MM.1S (cell line): ENCODE results near the gene VAV2.

Experiments
- DNase-seq: peaks from one replicate; pipeline ENCODE4 v3.0.0-alpha.2; 2015
- H2AFZ ChIP-seq: fragments of 300-600 bp; sonication (generic); 2 replicates; pipeline ENCODE4 v1.6.0; 2016; ENCODE audit warnings: antibody characterized with exemption, low read length
- H3F3A ChIP-seq: fragments of 300-600 bp; sonication (generic); 2 replicates; pipeline ENCODE4 v1.6.1; 2016; ENCODE audit warnings: mild to moderate bottlenecking, antibody characterized with exemption, low read length, moderate library complexity, mixed read lengths; ENCODE audit not compliant: insufficient read depth
- H3K27ac ChIP-seq: fragments of 300-600 bp; sonication (generic); 2 replicates; pipeline ENCODE4 v1.5.1; 2016; ENCODE audit warnings: mild to moderate bottlenecking, low read length
- H3K27me3 ChIP-seq: fragments of 300-600 bp; sonication (generic); replicated peaks from 2 replicates; pipeline ENCODE4 v1.6.0; 2016; ENCODE audit warnings: low read length; ENCODE audit not compliant: insufficient read depth
- H3K36me3 ChIP-seq: fragments of 300-600 bp; sonication (generic); replicated peaks from 2 replicates; pipeline ENCODE4 v1.6.1; 2016; ENCODE audit warnings: mild to moderate bottlenecking, low read length, mixed read lengths; ENCODE audit not compliant: insufficient read depth
- H3K4me1 ChIP-seq: fragments of 300-600 bp; sonication (generic); 2 replicates; pipeline ENCODE4 v1.6.1; 2016; ENCODE audit warnings: low read length, mixed read lengths
- H3K4me2 ChIP-seq: fragments of 300-600 bp; sonication (generic); 2 replicates; pipeline ENCODE4 v1.6.0; 2016; ENCODE audit warnings: low read depth, low read length
- H3K4me3 ChIP-seq: fragments of 300-600 bp; sonication (generic); 2 replicates; pipeline ENCODE4 v1.5.1; 2016; ENCODE audit warnings: low read length, mixed read lengths
- H3K79me2 ChIP-seq: fragments of 300-600 bp; sonication (generic); 2 replicates; pipeline ENCODE4 v1.6.1; 2016; ENCODE audit warnings: mixed run types, low read length, mixed read lengths
- H3K9ac ChIP-seq: fragments of 300-600 bp; sonication (generic); 2 replicates; pipeline ENCODE4 v1.6.1; 2016; ENCODE audit warnings: low read length, mixed read lengths
- H3K9me2 ChIP-seq: fragments of 300-600 bp; sonication (generic); replicated peaks from 2 replicates; pipeline ENCODE4 v1.6.1; 2016; ENCODE audit warnings: mild to moderate bottlenecking, low read length, mixed read lengths; ENCODE audit not compliant: insufficient read depth
- H3K9me3 ChIP-seq: fragments of 300-600 bp; sonication (generic); replicated peaks from 2 replicates; pipeline ENCODE4 v1.6.1; 2016; ENCODE audit warnings: mild to moderate bottlenecking, low read length, mixed read lengths; ENCODE audit not compliant: insufficient read depth
- H4K20me1 ChIP-seq: fragments of 300-600 bp; sonication (generic); 2 replicates; pipeline ENCODE4 v1.6.1; 2016; ENCODE audit warnings: mild to moderate bottlenecking, low read length, moderate library complexity, mixed read lengths; ENCODE audit not compliant: insufficient read depth
- EZH2 ChIP-seq: fragments of 300-600 bp; sonication (generic); optimal IDR thresholded peaks from 2 replicates; pipeline ENCODE3; 2017; ENCODE audit warnings: low read depth, mild to moderate bottlenecking, antibody characterized with exemption, low read length, mixed read lengths
- EZH2phosphoT487 ChIP-seq: fragments of 300-600 bp; sonication (generic); IDR thresholded peaks from 2 replicates; pipeline ENCODE4 v1.6.1; 2018; ENCODE audit warnings: antibody characterized with exemption, low read length
- TF ChIP-seq, protein P1 (sequence below): fragments of 300-600 bp; sonication (generic); IDR thresholded peaks from 2 replicates; pipeline ENCODE4 v1.5.1; 2016; ENCODE audit warnings: antibody characterized with exemption, low read length, mixed read lengths

Gene VAV2

DNA sequence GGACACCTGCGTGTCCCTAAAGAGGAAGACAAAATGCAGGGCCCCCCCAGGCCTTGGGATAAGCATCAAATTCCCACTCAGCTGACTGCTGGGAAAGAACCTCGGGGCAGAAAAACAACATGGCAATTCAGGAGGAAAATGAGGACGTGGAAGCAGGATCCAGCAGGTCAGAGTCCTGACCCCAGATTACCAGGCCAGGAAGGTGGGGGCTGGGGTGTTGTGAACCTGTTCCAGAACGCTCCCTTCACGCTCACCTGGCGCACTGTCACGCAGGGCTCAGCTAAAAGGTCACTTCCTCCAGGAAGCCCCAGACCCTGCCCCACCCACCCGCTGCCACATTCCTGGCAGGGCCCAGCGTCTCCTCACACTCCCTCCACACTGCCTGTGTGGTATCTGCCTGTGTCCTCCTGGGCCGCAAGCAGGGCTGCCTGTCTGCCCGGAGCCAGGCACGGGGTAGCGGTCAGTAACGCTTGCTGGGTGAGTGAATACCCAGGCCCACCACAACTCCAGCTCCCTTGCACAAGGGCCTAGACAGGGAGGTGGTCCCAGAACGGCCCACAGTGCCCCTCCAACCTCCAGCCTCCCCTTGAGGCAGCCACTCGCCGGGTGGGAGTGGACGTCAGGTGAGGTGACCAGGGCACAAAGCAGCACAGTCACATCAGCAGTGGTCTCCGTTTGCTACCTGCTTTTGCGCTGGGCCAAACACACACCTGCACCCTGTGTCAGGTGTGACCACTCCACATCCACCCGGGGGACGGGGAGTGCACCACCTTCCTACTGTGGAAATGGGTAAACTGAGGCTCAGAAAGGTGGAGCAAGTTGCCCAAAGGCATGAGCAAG is 18.1 kb downstream of the VAV2 start:
- no peak overlapping the region for H3K4me2 ChIP-seq
- no peak for DNase-seq
- H4K20me1 ChIP-seq, result no peaks in the 10 kb centered on the region
- no peak for TF ChIP-seq EZH2
- TF ChIP-seq, protein P1, sequence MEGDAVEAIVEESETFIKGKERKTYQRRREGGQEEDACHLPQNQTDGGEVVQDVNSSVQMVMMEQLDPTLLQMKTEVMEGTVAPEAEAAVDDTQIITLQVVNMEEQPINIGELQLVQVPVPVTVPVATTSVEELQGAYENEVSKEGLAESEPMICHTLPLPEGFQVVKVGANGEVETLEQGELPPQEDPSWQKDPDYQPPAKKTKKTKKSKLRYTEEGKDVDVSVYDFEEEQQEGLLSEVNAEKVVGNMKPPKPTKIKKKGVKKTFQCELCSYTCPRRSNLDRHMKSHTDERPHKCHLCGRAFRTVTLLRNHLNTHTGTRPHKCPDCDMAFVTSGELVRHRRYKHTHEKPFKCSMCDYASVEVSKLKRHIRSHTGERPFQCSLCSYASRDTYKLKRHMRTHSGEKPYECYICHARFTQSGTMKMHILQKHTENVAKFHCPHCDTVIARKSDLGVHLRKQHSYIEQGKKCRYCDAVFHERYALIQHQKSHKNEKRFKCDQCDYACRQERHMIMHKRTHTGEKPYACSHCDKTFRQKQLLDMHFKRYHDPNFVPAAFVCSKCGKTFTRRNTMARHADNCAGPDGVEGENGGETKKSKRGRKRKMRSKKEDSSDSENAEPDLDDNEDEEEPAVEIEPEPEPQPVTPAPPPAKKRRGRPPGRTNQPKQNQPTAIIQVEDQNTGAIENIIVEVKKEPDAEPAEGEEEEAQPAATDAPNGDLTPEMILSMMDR, result no peak
- no peak for TF ChIP-seq EZH2phosphoT487
- H3K9ac ChIP-seq, result no peak overlapping the region
- H3K36me3 ChIP-seq, result no peaks in the 10 kb centered on the region
- no peak overlapping the region for H3K4me3 ChIP-seq
- no peaks in the 10 kb centered on the region for H3F3A ChIP-seq
- H3K4me1 ChIP-seq, result no peaks in the 10 kb centered on the region
- H2AFZ ChIP-seq, result no peak overlapping the region
- H3K79me2 ChIP-seq, result no peaks in the 10 kb centered on the region
- H3K9me2 ChIP-seq, result no peaks in the 10 kb centered on the region
- H3K9me3 ChIP-seq, result no peaks in the 10 kb centered on the region
- H3K27me3 ChIP-seq, result peaks cover 31% of the 10 kb centered on the region
- H3K27ac ChIP-seq, result no peak overlapping the region

DNA sequence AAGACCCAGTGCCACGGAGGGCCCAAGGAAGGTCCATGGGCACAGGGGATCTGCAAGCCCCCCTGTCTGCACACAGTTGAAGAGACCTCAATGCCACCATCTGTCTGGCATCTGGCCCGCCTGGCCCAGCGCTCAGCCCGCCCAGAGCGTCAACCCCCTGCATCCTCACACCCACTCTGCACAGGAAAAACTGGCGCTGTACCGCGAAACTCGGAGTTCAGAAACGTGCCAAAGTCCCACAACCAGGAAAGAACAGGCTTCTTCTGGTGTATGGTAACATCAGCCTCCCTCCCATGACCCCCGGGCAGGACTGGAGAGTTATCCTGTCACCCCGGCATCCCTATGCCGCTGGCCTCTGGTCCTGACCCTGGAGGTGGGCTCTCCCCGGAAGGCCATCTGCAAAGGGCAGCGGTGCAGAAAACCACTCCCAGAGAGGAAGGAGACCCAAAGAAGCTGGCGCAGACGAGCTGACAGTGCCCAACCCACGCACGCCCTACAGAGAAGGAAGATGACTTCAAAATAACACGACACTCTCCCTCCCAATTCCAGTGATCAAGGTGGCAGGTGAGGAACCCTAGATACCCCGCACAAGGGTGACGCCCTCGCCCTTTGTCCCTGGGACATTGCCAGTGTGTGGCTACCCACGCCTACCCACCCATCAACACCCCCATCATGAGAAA is 18.9 kb downstream of the VAV2 start:
- DNase-seq, result no peak
- no peaks in the 10 kb centered on the region for H3K79me2 ChIP-seq
- no peaks in the 10 kb centered on the region for H3K36me3 ChIP-seq
- peaks cover 39% of the 10 kb centered on the region for H3K27me3 ChIP-seq
- TF ChIP-seq, protein P1, result no peak
- TF ChIP-seq EZH2 (no peak), EZH2phosphoT487 (no peak)
- no peak overlapping the region for H3K4me2 ChIP-seq
- no peak overlapping the region for H3K4me3 ChIP-seq
- no peaks in the 10 kb centered on the region for H3K9me2 ChIP-seq
- no peaks in the 10 kb centered on the region for H3K4me1 ChIP-seq
- H3K27ac ChIP-seq, result no peak overlapping the region
- H3K9me3 ChIP-seq, result no peaks in the 10 kb centered on the region
- no peaks in the 10 kb centered on the region for H4K20me1 ChIP-seq
- no peaks in the 10 kb centered on the region for H3F3A ChIP-seq
- H3K9ac ChIP-seq, result no peak overlapping the region
- H2AFZ ChIP-seq, result no peak overlapping the region

- Histone ChIP-seq H3K9ac (no peak overlapping the region), H3K27me3 (peaks cover 42% of the 10 kb centered on the region), H3K4me3 (no peak overlapping the region), H4K20me1 (no peaks in the 10 kb centered on the region), H3K9me2 (no peaks in the 10 kb centered on the region), H3K27ac (no peak overlapping the region), H2AFZ (no peak overlapping the region), H3K9me3 (no peaks in the 10 kb centered on the region), H3K4me1 (no peaks in the 10 kb centered on the region), H3K36me3 (no peaks in the 10 kb centered on the region), H3K4me2 (no peak overlapping the region), H3F3A (no peaks in the 10 kb centered on the region), H3K79me2 (no peaks in the 10 kb centered on the region)
- TF ChIP-seq EZH2, result no peak
- no peak for DNase-seq
Observed at GRCh38 chr9:133971981-133972941, 19.9 kb downstream of the VAV2 start.
